ENCODE results near the gene PPARGC1A.

GRCh38 chr4:23889814-23890341 lies at the start of gene PPARGC1A:
- TF ChIP-seq CTCF (IDR thresholded peaks at IDR 0.05): no peak
- TF ChIP-seq POLR2A (IDR thresholded peaks at IDR 0.05): peak in 1 of 2 donors; percentile 82
